Chondrocyte (in vitro differentiated cells): ENCODE data around the gene ALK. TPM values are rescaled to one million over a fixed set of nuclear protein-coding genes. Genes with fewer than 3 reads are reported as not detected.

ENCODE experiments used
- DNase-seq: peaks from one replicate; pipeline ENCODE4 v3.0.0; 2021; ENCODE audit warnings: mixed read lengths, low spot score
- H3K27ac Mint-ChIP-seq: one replicate; pipeline ENCODE4 v1.8.0; 2021; ENCODE audit warnings: mild to moderate bottlenecking, moderate library complexity, mixed read lengths; ENCODE audit not compliant: unreplicated experiment
- H3K27me3 Mint-ChIP-seq: 2 replicates; pipeline ENCODE4 v1.8.0; 2021; ENCODE audit warnings: low read depth, mixed read lengths
- H3K36me3 Mint-ChIP-seq: 2 replicates; pipeline ENCODE4 v1.8.0; 2021; ENCODE audit warnings: low read depth, mixed read lengths
- H3K4me1 Mint-ChIP-seq: 2 replicates; pipeline ENCODE4 v1.8.0; 2021; ENCODE audit warnings: low read depth, mild to moderate bottlenecking, mixed read lengths
- H3K4me3 Mint-ChIP-seq: one replicate; pipeline ENCODE4 v1.8.0; 2021; ENCODE audit warnings: mild to moderate bottlenecking, moderate library complexity, mixed read lengths; ENCODE audit not compliant: unreplicated experiment
- H3K9me3 Mint-ChIP-seq: 2 replicates; pipeline ENCODE4 v1.8.0; 2021; ENCODE audit warnings: low read depth, mixed read lengths
- CTCF ChIP-seq: fragments of 200-600 bp; sonication (generic); IDR thresholded peaks from 2 replicates; pipeline ENCODE4 v1.5.0; 2021; ENCODE audit warnings: antibody characterized with exemption, mild to moderate bottlenecking, moderate library complexity
- total RNA-seq: library from RNA; stranded (reverse); gene quantifications from 3 replicates; pipeline ENCODE4 v1.2.1, GENCODE V29; 2021

Gene ALK
- total RNA-seq, 1 donor from 2014 or later: 0.07 TPM

- Mint-ChIP-seq H3K4me3 (no peak overlapping the region), H3K9me3 (no peaks in the 10 kb centered on the region), H3K36me3 (no peaks in the 10 kb centered on the region), H3K27me3 (peaks cover 12% of the 10 kb centered on the region), H3K27ac (no peak overlapping the region), H3K4me1 (no peaks in the 10 kb centered on the region)
- DNase-seq: no peak
- no peak for TF ChIP-seq CTCF
These were observed 364.1 kb downstream of the ALK start for GRCh38 chr2:29557268-29557667.

- H3K27me3 Mint-ChIP-seq: peaks cover 25% of the 10 kb centered on the region
- TF ChIP-seq CTCF: no peak
- H3K9me3 Mint-ChIP-seq: no peaks in the 10 kb centered on the region
- no peaks in the 10 kb centered on the region for H3K36me3 Mint-ChIP-seq
- H3K4me1 Mint-ChIP-seq: no peaks in the 10 kb centered on the region
- H3K27ac Mint-ChIP-seq: no peak overlapping the region
- no peak for DNase-seq
- no peak overlapping the region for H3K4me3 Mint-ChIP-seq
These were observed 372.4 kb downstream of the ALK start for GRCh38 chr2:29549069-29549380.

GRCh38 chr2:29544917-29545316 is 376.5 kb downstream of the ALK start:
- TF ChIP-seq CTCF: no peak
- H3K9me3 Mint-ChIP-seq: no peaks in the 10 kb centered on the region
- H3K4me3 Mint-ChIP-seq: no peak overlapping the region
- no peak for DNase-seq
- H3K4me1 Mint-ChIP-seq: no peaks in the 10 kb centered on the region
- peaks cover 19% of the 10 kb centered on the region for H3K27me3 Mint-ChIP-seq
- H3K36me3 Mint-ChIP-seq: no peaks in the 10 kb centered on the region
- no peak overlapping the region for H3K27ac Mint-ChIP-seq

DNA sequence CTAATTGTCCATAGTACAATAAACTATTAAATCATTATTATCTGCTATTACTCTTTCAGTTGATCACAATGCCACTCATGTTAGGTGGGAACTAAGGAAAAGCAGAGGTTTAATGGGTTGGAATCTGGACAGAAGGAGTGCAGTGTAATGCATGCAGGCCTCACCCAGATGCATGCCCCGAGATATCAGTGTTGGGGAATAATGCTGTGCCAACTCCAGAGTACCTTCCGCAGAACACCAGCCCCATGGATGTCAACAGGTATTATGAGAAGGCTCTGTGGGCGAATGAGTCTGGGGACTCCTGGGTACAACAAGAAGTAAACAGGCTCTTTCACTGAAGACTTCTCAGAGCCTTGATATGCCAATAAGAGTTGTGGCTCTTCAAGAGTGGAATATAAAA is 377.4 kb downstream of the ALK start:
- no peak for DNase-seq
- Mint-ChIP-seq H3K4me1 (no peaks in the 10 kb centered on the region), H3K9me3 (no peaks in the 10 kb centered on the region), H3K27me3 (peaks cover 19% of the 10 kb centered on the region), H3K36me3 (no peaks in the 10 kb centered on the region), H3K27ac (no peak overlapping the region), H3K4me3 (no peak overlapping the region)
- no peak for TF ChIP-seq CTCF

DNA sequence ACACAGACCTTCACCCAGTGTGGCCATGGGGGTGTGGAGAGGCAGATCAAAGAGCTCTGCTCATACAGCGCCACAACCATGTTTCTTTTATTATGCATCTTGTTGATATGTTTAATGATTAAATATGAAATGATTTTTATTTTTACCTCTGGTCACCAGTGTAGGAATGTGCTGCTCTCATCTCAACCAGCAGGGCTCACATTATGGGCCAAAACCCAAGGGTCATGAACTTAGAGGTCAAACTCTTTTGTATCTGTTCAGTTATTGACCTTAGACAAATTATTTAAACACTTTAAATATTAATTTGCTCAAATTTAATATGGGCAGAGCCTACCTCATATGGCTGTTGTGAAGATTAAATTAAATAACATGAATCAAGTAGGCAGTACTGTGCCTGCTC is 386.2 kb downstream of the ALK start:
- Mint-ChIP-seq H3K9me3 (peaks cover 9% of the 10 kb centered on the region), H3K36me3 (no peaks in the 10 kb centered on the region), H3K4me3 (no peak overlapping the region), H3K27ac (no peak overlapping the region), H3K27me3 (peaks cover 20% of the 10 kb centered on the region), H3K4me1 (no peaks in the 10 kb centered on the region)
- no peak for DNase-seq
- TF ChIP-seq CTCF: no peak
